ENCODE data around the gene OSGIN1. TPM values are rescaled to one million over a fixed set of nuclear protein-coding genes. Genes with fewer than 3 reads are reported as not detected.

The OSGIN1 gene
- total RNA-seq, 1 donor, result 6.6 TPM

GRCh38 chr16:83942074-83942473, 11.0 kb upstream of the OSGIN1 start:
- no peak for TF ChIP-seq CTCF (IDR thresholded peaks at IDR 0.05; ENCODE audit: insufficient read depth, low read length)
- H3K4me3 ChIP-seq (ENCODE audit: low read depth, low read length), result no peak overlapping the region
- no peak for DNase-seq (ENCODE audit: low read depth)

GRCh38 chr16:83942815-83943515, 10.1 kb upstream of the OSGIN1 start:
- DNase-seq (ENCODE audit: low read depth), result no peak
- no peak for TF ChIP-seq CTCF (IDR thresholded peaks at IDR 0.05; ENCODE audit: insufficient read depth, low read length)
- H3K4me3 ChIP-seq (ENCODE audit: low read depth, low read length), result no peak overlapping the region

- no peak for TF ChIP-seq CTCF (IDR thresholded peaks at IDR 0.05; ENCODE audit: insufficient read depth, low read length)
- no peak overlapping the region for H3K4me3 ChIP-seq (ENCODE audit: low read depth, low read length)
- DNase-seq (ENCODE audit: low read depth), result no peak
Measured at GRCh38 chr16:83943516-83944050, 9.5 kb upstream of the OSGIN1 start.

GRCh38 chr16:83945587-83945986, 7.5 kb upstream of the OSGIN1 start:
- no peak for DNase-seq (ENCODE audit: low read depth)
- H3K4me3 ChIP-seq (ENCODE audit: low read depth, low read length), result no peak overlapping the region
- no peak for TF ChIP-seq CTCF (IDR thresholded peaks at IDR 0.05; ENCODE audit: insufficient read depth, low read length)

- H3K4me3 ChIP-seq (ENCODE audit: low read depth, low read length), result no peak overlapping the region
- TF ChIP-seq CTCF (IDR thresholded peaks at IDR 0.05; ENCODE audit: insufficient read depth, low read length), result no peak
- DNase-seq (ENCODE audit: low read depth), result no peak
Measured at GRCh38 chr16:83946154-83946780, 6.8 kb upstream of the OSGIN1 start.

- no peak for DNase-seq (ENCODE audit: low read depth)
- no peak overlapping the region for H3K4me3 ChIP-seq (ENCODE audit: low read depth, low read length)
- no peak for TF ChIP-seq CTCF (IDR thresholded peaks at IDR 0.05; ENCODE audit: insufficient read depth, low read length)
Measured at GRCh38 chr16:83946781-83947566, 6.1 kb upstream of the OSGIN1 start.

Measured in fibroblast of the aortic adventitia (primary cell).